Heart left ventricle (tissue), 16 donors: ENCODE data around the gene TLE4. TPM values are rescaled to one million over a fixed set of nuclear protein-coding genes. Genes with fewer than 3 reads are reported as not detected.

Experiments used
- ATAC-seq, 4 donors: fragments of 200-7000 bp; cut with Tn5 transposase; one replicate each; pipeline ENCODE4 v1.9.1; 2020 to 2022; ENCODE audit warnings: moderate library complexity in 4 of 4, mild to moderate bottlenecking in 3 of 4, moderate number of reproducible peaks in 1 of 4
- DNase-seq, 5 donors: peaks; one replicate each; pipeline ENCODE4 v3.0.0-alpha.2; 2020
- H3K27ac ChIP-seq, 12 donors: fragments of 200-600 bp; sonication (generic) in 4 of 12; one replicate each; pipeline versions ENCODE4 v1.5.0 to v1.8.0; 2016 to 2022; ENCODE audit warnings: mild to moderate bottlenecking in 2 of 12
- H3K27me3 ChIP-seq, 9 donors: fragments of 200-600 bp; sonication (generic) in 2 of 9; one replicate each; pipeline versions ENCODE4 v1.5.1 to v1.8.0; 2016 to 2022; ENCODE audit warnings: mild to moderate bottlenecking in 3 of 9
- H3K36me3 ChIP-seq, 9 donors: fragments of 200-600 bp; sonication (generic) in 2 of 9; one replicate each; pipeline versions ENCODE4 v1.5.0 to v1.8.0; 2018 to 2022; ENCODE audit warnings: mild to moderate bottlenecking in 2 of 9
- H3K4me1 ChIP-seq, 12 donors: fragments of 200-600 bp; sonication (generic) in 4 of 12; one replicate each; pipeline versions ENCODE4 v1.5.0 to v1.8.0; 2016 to 2022; ENCODE audit warnings: mild to moderate bottlenecking in 3 of 12
- H3K4me3 ChIP-seq, 12 donors: fragments of 200-600 bp; sonication (generic) in 4 of 12; one replicate each; pipeline versions ENCODE4 v1.5.0 to v1.8.0; 2017 to 2022; ENCODE audit warnings: mild to moderate bottlenecking in 9 of 12, moderate library complexity in 4 of 12
- H3K9me3 ChIP-seq, 12 donors: fragments of 200-600 bp; sonication (generic) in 4 of 12; one replicate each; pipeline versions ENCODE4 v1.5.0 to v1.8.0; 2016 to 2022; ENCODE audit warnings: mild to moderate bottlenecking in 1 of 12
- POLR2A ChIP-seq, 2 donors: fragments of 450-650 bp; IDR thresholded peaks; one replicate each; pipeline ENCODE4 v1.6.1; 2017; ENCODE audit warnings: antibody characterized with exemption in 2 of 2, mild to moderate bottlenecking in 2 of 2, moderate library complexity in 2 of 2
- WGBS, 4 donors: extraction: QIAGEN DNeasy Blood & Tissue Kit in 2 of 4; methylation state at CpG; one replicate each; pipeline versions ENCODE4 v1.1.5 to v1.1.7; 2013 to 2018; 5-methylcytosine and 5-hydroxymethylcytosine counted together
- intact Hi-C, 10 donors: fragments of 100-400 bp; cut with DNase I; formaldehyde crosslinking; loops; one replicate each; pipeline versions ENCODE4 v1.11.1 to v1.14.2; 2022
- polyA plus RNA-seq, 2 donors: library from polyadenylated mRNA; stranded (reverse); fragments of 200-250 nt; gene quantifications; one replicate each; pipeline ENCODE4 v1.2.3, GENCODE V29; 2013
- total RNA-seq, 9 donors: library from RNA; depleted of rRNA in 2 of 9; stranded (reverse); fragments of >200 nt in 2 of 9; fragmentation: NEBNext Ultra II Directional in 3 of 9; extraction: Animal tissue kit (Norgen Biotek cat#: 25700) in 3 of 9; gene quantifications; one replicate each; pipeline versions ENCODE4 v1.1.0 to v1.2.4, GENCODE V29; 2016 to 2023
- TF ChIP-seq, protein P1 (sequence below), 12 donors: fragments of 200-600 bp; sonication (generic) in 4 of 12; IDR thresholded peaks; one replicate each; pipeline versions ENCODE4 v1.5.0 to v1.8.0; 2018 to 2022; ENCODE audit warnings: antibody characterized with exemption in 12 of 12, mild to moderate bottlenecking in 5 of 12
- donor health status: ischemic (EF 13 %, LVEDD 7.1; RV severe dilation, severe dysfunction).
- donor health status: healthy with polysubstance abuse.
- donor health status: DM: no; HTN: yes; CAD: no.
- donor health status: DM: no; HTN: no; CAD: no.
- donor health status: ischemic (EF 25% LVEDD 6.9; RV normal size, moderate dysfunction).
- donor health status: ischemic (EF 25% LVEDD 5.7; RV mildly dilated, moderate dysfunction).
- donor health status: healthy.
- donor health status: DM: yes; HTN: yes; CAD: no.
- donor health status: ischemic (EF 35%, LVEDD 5.7; RV mildly dilated, moderate dysfunction).
- donor health status: nonischemic (EF 11% LVEDD 7.7; RV severe dilation, severe dysfunction).
- donor health status: DM: yes; HTN: yes; CAD: no.
- donor health status: PGD.
- donor health status: ischemic (EF 29% LVEDD 5.4; RV normal size, mild dysfunction).
- donor health status: nonischemic (EF 23%, LVEDD 6.1; RV moderate dilation, normal function).

Gene TLE4
- total and polyA plus RNA-seq, 11 donors = 3.7 to 23.9 (median 13.8) TPM

DNA sequence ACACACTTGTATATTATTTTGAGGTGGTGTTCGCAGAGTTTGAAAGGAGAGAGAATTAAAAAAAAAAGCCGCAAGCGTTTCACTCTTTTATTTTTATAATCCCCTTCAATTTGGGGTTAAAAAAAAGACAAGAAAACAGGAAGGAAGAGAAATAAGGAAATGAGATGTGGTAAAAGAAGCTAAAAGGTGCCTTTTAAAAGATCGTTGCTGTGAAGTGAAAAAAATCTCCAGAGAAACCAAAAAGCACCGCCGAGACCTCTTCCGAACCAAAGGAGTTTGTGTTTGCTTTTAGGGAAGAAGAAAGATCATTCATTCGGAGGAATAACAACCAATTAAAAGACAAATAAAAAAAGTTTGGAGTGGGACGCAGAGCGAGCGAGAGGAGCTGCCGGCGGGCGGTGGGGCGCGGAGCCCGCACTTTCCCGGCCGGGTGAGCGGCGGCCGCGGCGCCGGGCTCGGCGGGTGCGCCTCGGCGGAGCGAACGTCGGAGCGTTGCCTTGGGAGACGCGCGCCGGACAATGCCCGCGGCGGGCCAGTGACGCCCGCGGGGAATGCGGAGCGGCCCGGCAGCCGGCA lies 355 bp downstream of the TLE4 start:
- TF ChIP-seq, protein P1, sequence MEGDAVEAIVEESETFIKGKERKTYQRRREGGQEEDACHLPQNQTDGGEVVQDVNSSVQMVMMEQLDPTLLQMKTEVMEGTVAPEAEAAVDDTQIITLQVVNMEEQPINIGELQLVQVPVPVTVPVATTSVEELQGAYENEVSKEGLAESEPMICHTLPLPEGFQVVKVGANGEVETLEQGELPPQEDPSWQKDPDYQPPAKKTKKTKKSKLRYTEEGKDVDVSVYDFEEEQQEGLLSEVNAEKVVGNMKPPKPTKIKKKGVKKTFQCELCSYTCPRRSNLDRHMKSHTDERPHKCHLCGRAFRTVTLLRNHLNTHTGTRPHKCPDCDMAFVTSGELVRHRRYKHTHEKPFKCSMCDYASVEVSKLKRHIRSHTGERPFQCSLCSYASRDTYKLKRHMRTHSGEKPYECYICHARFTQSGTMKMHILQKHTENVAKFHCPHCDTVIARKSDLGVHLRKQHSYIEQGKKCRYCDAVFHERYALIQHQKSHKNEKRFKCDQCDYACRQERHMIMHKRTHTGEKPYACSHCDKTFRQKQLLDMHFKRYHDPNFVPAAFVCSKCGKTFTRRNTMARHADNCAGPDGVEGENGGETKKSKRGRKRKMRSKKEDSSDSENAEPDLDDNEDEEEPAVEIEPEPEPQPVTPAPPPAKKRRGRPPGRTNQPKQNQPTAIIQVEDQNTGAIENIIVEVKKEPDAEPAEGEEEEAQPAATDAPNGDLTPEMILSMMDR (IDR thresholded peaks at IDR 0.05) = no peak
- TF ChIP-seq POLR2A (IDR thresholded peaks at IDR 0.05) = no peak
- H3K4me3 ChIP-seq = peak overlapping the region; percentile 76 to 99 (median 93)
- WGBS, 4 donors = 0% methylated on average over 42 to 48 of the region's 48 CpGs
- peaks cover 0 to 1% (median 0%) of the 10 kb centered on the region in 9 donors for H3K27me3 ChIP-seq
- ATAC-seq = peak in 2 of 4 donors; percentile 3 to 30
- no peak for DNase-seq
- peaks cover 0 to 53% (median 19%) of the 10 kb centered on the region in 12 donors for H3K4me1 ChIP-seq
- H3K27ac ChIP-seq = peak overlapping the region; percentile 70 to 97 (median 91)
- intact Hi-C loops = loop anchor here in 6 of 10 donors (5.0 to 10.0 kb wide), 6 partner anchors 90 to 230 kb away; no protein-coding TSS in a partner anchor
- H3K9me3 ChIP-seq = peaks cover 0 to 5% (median 0%) of the 10 kb centered on the region in 12 donors
- peaks cover 0 to 5% (median 0%) of the 10 kb centered on the region in 9 donors for H3K36me3 ChIP-seq

GRCh38 chr9:79572608-79573411 lies 1.0 kb downstream of the TLE4 start:
- H3K4me1 ChIP-seq = peaks cover 0 to 58% (median 22%) of the 10 kb centered on the region in 12 donors
- 0 to 1% (median 0%) methylated on average over 9 to 115 of the region's 115 CpGs for WGBS, 4 donors
- DNase-seq (peak; percentile 55 to 83 (median 59)), ATAC-seq (no peak)
- no peaks in the 10 kb centered on the region for H3K27me3 ChIP-seq
- H3K36me3 ChIP-seq = peaks cover 0 to 5% (median 0%) of the 10 kb centered on the region in 9 donors
- intact Hi-C loops = loop anchor here in 6 of 10 donors (5.0 to 10.0 kb wide), 6 partner anchors 89 to 229 kb away; no protein-coding TSS in a partner anchor
- peaks cover 0 to 2% (median 0%) of the 10 kb centered on the region in 12 donors for H3K9me3 ChIP-seq
- no peak for TF ChIP-seq POLR2A (IDR thresholded peaks at IDR 0.05)
- TF ChIP-seq, protein P1 (IDR thresholded peaks at IDR 0.05) = peak in 4 of 12 donors; percentile 6 to 27 (median 8)
- H3K27ac ChIP-seq = peak overlapping the region; percentile 70 to 97 (median 91)
- peak overlapping the region; percentile 76 to 99 (median 93) for H3K4me3 ChIP-seq

DNA sequence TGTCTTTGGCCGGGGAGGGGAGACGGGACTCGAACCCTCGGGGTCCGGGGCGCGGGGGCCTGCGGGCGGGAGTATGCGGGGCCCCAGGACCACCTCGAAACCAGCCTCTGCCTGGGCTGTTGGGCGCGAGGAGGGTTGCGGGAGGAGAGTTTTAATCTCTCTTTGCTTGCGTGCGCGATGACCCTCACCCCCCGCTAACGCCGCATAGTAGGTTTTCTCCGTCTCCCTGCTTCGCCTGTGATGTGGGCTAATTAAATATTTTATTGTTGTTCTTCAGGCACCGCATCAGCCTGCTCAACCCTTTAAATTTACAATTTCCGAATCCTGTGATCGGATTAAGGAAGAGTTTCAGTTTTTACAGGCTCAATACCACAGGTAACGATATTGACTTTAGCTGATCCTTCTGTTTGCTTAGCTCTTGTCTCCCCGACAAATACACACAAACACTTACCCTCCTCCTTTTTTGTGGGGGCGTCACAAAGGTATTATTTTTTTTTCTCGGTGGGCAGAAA lies 1.7 kb downstream of the TLE4 start:
- peak overlapping the region; percentile 76 to 99 (median 93) for H3K4me3 ChIP-seq
- no peaks in the 10 kb centered on the region for H3K27me3 ChIP-seq
- 6 to 17% (median 12%) methylated on average over 19 to 29 of the region's 29 CpGs for WGBS, 4 donors
- no peak for TF ChIP-seq POLR2A (IDR thresholded peaks at IDR 0.05)
- TF ChIP-seq, protein P1 (IDR thresholded peaks at IDR 0.05) = no peak
- intact Hi-C loops = loop anchor here in 6 of 10 donors (5.0 to 10.0 kb wide), 6 partner anchors 89 to 229 kb away; no protein-coding TSS in a partner anchor
- peaks cover 0 to 59% (median 27%) of the 10 kb centered on the region in 12 donors for H3K4me1 ChIP-seq
- H3K9me3 ChIP-seq = no peaks in the 10 kb centered on the region
- peaks cover 0 to 5% (median 0%) of the 10 kb centered on the region in 9 donors for H3K36me3 ChIP-seq
- ATAC-seq (no peak), DNase-seq (peak in 1 of 5 donors; percentile 50)
- H3K27ac ChIP-seq = peak overlapping the region; percentile 70 to 97 (median 91)
